ENCODE results near the gene ZDHHC15.
"Not testable (repeated sequence)": the region's sequence is repeated elsewhere in the genome, so short reads cannot be mapped to it uniquely, and the experiment has no call there.

The ZDHHC15 gene

GRCh38 chrX:75522565-75523431, at the start of gene ZDHHC15:
Gene ZDHHC15 (minus strand): TSS chrX:75523037. CDS start chrX:75523024, 13 bp downstream.
- peak; percentile 30 to 95 (median 68) for DNase-seq
- intact Hi-C loops (cut with DNase I): no loop called here

GRCh38 chrX:75560544-75560943, 37.7 kb upstream of the ZDHHC15 start:
- peak in 1 of 10 donors; percentile 51 for DNase-seq
- intact Hi-C loops (cut with DNase I): not testable (repeated sequence)

DNA sequence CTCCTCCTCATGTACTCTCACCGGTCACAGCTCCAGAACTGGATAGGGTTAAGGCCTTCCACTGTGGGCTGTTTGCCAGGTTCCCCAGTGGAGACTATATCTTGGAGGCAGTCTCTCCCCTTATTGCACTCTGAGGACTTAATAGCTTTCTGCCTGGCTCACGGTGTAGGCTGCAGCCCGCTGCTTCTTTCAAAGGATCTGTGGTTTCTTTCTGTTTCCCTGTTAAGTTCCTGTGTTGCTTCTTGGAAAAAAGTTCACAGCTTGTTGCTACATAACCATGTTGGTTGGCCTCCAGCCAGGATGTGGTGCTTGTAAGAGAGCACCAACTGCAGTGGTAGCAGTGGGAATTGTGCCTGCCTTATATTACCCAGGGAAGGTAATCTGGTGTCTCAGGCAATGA, 24.9 kb upstream of the ZDHHC15 start:
- DNase-seq: peak in 7 of 10 donors; percentile 9 to 72 (median 48)
- intact Hi-C loops (cut with DNase I): no loop called here

GRCh38 chrX:75546724-75547511, 24.1 kb upstream of the ZDHHC15 start:
- DNase-seq: no peak
- intact Hi-C loops (cut with DNase I): no loop called here

DNA sequence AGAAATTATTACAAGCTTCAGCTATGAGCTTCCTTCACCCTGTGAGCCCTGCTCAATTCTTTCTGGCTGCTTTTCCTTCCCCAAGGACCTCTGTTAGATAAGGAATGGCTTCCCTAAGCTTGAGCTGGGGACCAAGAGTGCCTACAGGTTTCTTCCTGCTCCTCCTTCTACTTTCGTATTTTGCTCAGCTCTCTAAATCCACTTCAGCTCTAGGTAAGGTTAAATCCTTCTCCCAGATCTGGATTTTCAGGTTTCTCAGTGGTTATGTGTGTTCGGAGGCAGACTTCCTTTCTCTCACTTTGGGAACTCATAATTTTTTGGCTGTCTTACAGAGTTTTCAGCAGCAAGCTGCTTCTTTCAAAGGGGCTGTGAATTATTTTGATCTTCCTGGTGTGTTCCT, 21.9 kb upstream of the ZDHHC15 start:
- intact Hi-C loops (cut with DNase I): no loop called here
- DNase-seq: no peak

GRCh38 chrX:75483933-75484332, 38.9 kb downstream of the ZDHHC15 start:
- no peak for DNase-seq
- intact Hi-C loops (cut with DNase I): no loop called here

- intact Hi-C loops (cut with DNase I); DNase-seq: not testable (repeated sequence)
Measured at GRCh38 chrX:75461780-75462179, 61.1 kb downstream of the ZDHHC15 start.

DNA sequence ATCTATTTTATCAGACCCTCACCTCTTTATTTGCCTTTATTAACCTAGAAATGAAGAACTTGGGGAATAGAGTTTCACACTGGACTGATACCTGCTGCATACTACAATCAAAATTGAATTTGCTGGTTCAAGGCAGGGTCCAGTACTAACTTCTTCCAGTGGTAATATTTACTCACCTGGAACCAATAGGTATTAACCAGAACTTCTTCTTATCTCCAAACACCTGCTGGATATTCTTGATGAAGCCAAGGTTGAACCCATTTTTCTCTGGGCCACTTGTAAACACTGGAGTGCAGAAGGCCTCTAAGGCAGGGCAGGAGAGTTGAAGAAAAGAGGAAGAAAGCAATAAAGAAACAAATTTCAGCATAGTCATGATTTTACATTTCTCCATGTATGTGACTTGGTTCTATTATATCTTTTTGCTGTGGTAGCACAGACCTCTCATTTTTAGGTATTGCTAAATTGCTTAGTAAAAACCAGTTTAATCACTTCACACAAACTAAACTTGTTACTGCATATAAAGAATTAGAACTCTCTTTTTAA, 101.1 kb downstream of the ZDHHC15 start:
- intact Hi-C loops (cut with DNase I): no loop called here
- DNase-seq: no peak

GRCh38 chrX:75407153-75407552, 115.7 kb downstream of the ZDHHC15 start:
- intact Hi-C loops (cut with DNase I): not testable (repeated sequence)
- peak in 2 of 10 donors; percentile 76 for DNase-seq

DNA sequence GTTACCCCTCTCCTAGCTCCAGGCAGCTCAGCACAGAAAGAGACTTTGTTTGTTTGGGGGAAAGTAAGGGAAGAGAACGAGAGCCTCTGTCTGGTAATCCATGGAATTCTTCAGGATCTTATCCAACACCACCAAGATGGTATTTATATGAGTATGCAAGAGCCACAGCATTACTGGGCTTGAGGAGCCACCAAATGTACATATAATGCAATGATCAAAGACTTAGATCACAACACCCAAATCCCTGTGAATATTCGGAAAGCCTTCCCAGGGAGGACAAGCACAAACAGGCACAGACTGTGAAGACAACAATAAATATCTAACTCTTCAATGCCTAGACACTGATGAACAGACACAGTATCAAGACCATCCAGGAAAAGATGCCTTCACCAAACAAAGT, 132.4 kb downstream of the ZDHHC15 start:
- intact Hi-C loops (cut with DNase I): no loop called here
- DNase-seq: no peak

DNA sequence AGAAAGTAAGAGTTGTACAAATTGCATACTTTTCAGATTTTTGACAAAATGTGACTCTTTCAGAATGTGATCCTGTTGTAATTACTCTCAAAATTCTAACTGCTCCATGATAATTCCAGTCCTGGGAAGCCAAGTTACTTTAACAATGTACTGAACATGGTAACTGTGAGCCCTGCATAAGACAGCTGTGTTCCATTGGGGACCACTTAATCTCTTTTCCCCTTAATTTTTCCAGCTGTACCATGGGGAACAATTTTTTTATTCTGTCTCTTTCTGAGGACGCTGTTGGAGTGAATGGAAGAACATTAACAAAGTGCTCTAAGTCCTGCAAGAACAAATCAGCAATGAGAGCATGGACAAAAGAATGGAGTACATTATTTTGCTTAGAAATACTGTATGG, 153.1 kb downstream of the ZDHHC15 start:
- no peak for DNase-seq
- intact Hi-C loops (cut with DNase I): no loop called here

- intact Hi-C loops (cut with DNase I): no loop called here
- no peak for DNase-seq
Measured at GRCh38 chrX:75366861-75367260, 156.0 kb downstream of the ZDHHC15 start.

GRCh38 chrX:75365243-75365975, 157.4 kb downstream of the ZDHHC15 start:
- no peak for DNase-seq
- intact Hi-C loops (cut with DNase I): no loop called here

DNA sequence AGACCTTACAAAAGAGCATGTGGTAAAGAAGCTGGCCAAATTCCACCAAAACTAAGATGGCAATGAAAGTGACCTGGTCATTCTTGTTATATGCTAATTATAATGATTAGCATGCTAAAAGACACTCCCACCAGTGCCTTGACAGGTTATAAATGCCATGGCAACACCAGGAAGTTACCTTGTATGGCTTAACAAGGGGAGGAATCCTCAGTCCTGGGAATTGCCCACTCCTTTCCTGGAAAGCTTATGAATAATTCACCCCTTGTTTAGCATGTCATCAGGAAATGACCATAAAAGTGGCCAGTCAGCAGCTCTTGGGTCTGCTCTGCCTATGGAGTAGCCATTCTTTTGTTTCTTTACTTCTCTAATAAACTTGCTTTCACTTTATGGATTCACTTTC, 161.0 kb downstream of the ZDHHC15 start:
- no peak for DNase-seq
- intact Hi-C loops (cut with DNase I): no loop called here

GRCh38 chrX:75348601-75349000, 174.2 kb downstream of the ZDHHC15 start:
- intact Hi-C loops (cut with DNase I); DNase-seq: not testable (repeated sequence)

DNA sequence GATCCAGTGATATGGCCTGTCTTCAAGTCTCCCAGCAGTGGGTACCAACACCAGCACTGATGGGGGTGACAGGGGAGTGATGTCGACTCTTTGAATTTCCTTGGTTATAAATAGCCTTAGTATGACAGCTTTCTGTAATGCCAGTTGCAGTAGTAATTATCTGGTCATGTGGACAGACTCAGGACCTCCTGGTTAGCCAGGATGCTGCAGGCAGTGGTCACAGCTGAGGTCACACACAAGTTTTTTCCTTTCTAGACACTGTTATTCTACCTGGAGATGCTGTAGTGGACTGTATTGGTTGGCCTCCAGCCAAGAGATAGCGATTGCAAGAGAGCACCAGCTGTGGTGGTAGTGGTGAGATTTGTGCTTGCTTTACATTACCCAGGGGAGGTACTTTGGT, 185.3 kb downstream of the ZDHHC15 start:
- intact Hi-C loops (cut with DNase I): no loop called here
- no peak for DNase-seq

GRCh38 chrX:75335127-75335458, 187.7 kb downstream of the ZDHHC15 start:
- DNase-seq: no peak
- intact Hi-C loops (cut with DNase I): no loop called here

DNA sequence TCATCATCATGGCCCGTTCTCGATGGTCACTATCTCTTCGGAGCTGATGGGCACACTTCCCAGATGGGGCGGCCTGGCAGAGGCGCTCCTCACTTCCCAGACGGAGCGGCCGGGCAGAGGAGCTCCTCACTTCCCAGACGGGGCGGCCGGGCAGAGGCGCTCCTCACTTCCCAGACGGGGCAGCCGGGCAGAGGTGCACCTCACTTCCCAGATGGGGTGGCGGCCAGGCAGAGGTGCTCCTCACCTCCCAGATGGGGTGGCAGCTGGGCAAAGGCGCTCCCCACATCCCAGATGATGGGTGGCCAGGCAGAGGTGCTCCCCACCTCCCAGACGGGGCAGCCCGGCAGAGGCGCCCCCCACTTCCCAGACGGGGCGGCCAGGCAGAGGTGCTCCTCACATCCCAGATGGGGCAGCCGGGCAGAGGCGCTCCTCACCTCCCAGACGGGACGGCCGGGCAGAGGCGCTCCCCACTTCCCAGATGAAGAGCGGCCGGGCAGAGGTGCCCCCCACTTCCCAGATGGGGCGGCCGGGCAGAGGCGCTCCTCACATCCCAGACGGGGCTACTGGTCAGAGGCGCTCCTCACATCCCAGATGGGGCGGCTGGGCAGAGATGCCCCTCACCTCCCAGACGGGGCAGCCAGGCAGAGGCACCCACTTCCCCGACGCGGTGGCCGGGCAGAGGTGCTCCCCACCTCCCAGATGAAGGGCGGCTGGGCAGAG, 188.3 kb downstream of the ZDHHC15 start:
- DNase-seq; intact Hi-C loops (cut with DNase I): not testable (repeated sequence)

DNA sequence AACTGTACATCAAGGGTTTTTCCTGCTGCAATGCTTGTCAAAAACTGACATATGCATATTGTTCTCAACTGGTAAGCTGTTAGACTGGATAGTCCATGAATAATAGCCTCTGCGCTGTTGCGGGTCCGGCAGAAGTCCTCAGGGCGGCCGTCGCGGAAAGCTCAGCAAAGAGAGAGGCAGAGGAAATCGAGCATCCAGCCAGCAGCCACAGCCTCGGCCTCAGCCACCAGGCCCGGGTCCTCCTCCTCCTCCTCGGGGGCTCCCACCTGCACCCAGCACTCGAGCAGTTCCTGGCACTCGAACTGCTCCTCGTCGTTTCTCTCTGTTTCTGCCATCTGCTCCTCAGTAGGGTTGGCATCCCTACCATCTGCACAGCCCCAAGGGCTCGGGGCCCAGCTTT, 195.2 kb downstream of the ZDHHC15 start:
- intact Hi-C loops (cut with DNase I): no loop called here
- peak in 1 of 10 donors; percentile 59 for DNase-seq

All from posterior cingulate gyrus (tissue), 11 donors.